H1 (cell line): Measurements from ENCODE around the gene BORCS8. TPM values are rescaled to one million over a fixed set of nuclear protein-coding genes. Genes with fewer than 3 reads are reported as not detected.

Source experiments
- ATF2 ChIP-seq: IDR thresholded peaks from 2 replicates; pipeline ENCODE4 v1.6.1; 2012; ENCODE audit warnings: low read length, inconsistent platforms
- polyA plus RNA-seq, 7 experiments: library from polyadenylated mRNA; depleted of rRNA in 3 of 7; stranded (reverse) in 5 of 7; unstranded in 2 of 7; fragments of >200 nt in 5 of 7; fragments of 200-250 nt in 2 of 7; gene quantifications; 1 replicate in 5 of 7; 2 replicates in 1 of 7; 4 replicates in 1 of 7; pipeline versions ENCODE4 v1.2.1 to v1.2.3, GENCODE V29; 2011 to 2013; ENCODE audit warnings: missing spikeins in 2 of 7, mixed read lengths in 2 of 7
- total RNA-seq: library from RNA; stranded (reverse); fragmentation: NEBNext Ultra II Directional; extraction: Animal tissue kit (Norgen Biotek cat#: 25700); gene quantifications from 2 replicates; pipeline ENCODE4 v1.2.1, GENCODE V29; 2021

Gene BORCS8
- total and polyA plus RNA-seq, 2 of the 8 experiments (the other 6 are each of a cell fraction or from before 2014, with no cell fraction given), result 15.0 to 15.9 TPM

GRCh38 chr19:19227217-19227616 is 35.3 kb upstream of the BORCS8 start (continued):
- no peak for TF ChIP-seq ATF2
